Endothelial cell of hepatic sinusoid (primary cell): Measurements from ENCODE around the gene SIL1.
"Not testable (repeated sequence)": the region's sequence is repeated elsewhere in the genome, so short reads cannot be mapped to it uniquely, and the experiment has no call there.

Source experiments
- in situ Hi-C: cut with HindIII; loops from 2 replicates; pipeline ENCODE4 v1.10.0; 2017; ENCODE audit warnings: low sequenced_read_pairs

Gene SIL1

DNA sequence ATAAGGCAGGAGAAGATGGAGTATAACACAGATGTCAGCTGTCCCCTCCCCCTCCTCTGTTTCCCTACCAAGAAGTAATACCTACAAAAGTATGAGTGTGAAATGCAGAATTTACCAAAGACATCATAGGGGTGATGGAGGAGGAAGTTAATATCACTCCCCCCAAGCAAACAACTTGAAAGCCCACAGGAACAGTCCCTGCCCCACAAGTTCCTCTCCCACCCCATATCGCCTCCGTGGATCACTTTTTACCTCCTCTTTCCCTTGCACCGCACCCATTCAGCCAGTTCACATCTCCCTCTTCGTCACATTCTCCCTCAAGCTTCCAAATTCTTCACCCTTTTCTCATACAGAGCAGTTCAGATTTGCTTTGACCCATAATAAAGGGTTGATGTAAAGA, 7.0 kb upstream of the SIL1 start:
- in situ Hi-C loops: no loop called here

DNA sequence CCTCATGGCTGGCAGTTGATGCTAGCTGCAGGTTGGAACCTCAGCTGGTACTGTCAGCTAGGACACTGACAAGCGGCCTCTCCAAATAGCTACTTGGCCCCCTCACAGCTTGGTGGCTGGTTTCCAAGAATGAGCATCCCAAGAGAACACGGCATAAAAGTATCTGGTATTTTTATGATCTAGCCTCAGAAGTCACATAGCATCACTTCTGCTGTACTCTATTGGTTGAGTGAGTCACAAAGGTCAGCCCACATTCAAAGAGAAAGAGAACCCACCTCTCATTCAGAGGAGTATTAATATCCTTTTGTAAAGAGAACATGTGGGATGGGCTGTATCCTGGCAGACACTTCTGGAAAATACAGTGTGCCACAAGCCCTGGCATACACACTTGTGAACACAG, 6.0 kb upstream of the SIL1 start:
- in situ Hi-C loops: no loop called here

DNA sequence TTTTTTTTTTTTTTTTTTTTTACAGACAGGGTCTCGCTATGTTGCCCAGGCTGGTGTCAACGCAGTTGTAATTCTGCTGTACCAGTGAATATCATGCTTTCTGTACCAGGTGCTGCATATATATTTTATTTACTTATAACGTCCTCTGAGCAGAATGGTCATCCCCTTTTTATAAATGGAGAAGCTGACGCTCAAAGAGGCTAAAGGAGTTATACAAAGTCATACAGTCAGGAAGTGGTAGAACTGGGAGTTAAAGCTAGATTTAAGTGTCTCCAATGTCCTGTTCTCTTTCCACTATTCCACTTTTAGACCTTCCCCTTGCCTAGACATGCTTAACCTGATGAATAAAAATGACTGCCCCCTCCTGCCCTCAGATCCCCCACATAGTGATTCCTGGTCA, 1.2 kb upstream of the SIL1 start:
- in situ Hi-C loops: no loop called here

DNA sequence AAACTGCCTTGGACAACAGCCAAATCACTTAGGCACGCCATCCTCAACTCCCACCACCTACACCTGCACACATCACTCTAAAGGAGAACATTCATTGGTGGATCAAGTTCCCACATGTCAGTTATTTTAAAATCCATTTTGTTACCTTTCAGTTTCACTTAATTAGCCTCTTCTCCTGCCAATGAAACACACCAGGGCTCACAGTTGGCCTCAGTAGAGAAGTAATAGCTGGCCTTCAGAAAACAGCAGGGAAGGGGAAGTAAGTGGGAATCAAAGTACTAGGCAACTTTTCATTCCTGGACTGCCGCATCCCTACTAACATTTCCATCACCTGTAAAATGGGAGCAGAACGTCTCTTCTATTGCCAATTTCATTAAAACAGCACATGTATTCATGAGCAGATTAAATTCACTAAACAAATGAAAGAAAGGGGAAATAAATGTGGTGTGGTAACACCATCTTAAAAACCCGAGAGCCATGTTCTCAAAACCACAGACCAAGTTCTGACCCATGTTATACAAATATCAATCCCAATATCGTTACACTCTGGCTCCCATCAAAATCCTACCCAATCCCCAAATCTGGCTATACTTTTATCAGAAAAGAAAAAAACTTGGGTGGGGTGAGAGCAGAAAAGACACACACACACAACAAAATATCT, 1.7 kb downstream of the SIL1 start:
- in situ Hi-C loops: no loop called here

DNA sequence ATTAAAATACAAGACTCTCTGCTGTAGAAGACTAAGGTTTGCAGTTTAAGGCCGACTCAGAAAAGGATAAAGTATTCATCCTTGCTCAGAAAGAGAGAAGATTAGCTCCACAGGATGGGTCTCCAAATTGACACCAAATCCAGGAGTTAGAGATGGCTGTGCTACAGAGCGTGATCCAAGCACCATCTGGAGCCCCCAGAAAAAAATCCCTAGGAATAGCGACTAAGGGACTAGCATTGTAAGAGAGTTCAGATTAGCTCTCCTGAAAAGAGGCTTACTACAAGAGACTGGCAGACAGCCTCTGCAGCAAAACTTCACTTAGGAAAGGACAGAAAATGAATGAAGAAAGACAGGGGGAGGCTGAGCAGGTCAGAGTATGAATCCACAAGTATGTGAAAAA, 3.7 kb downstream of the SIL1 start:
- in situ Hi-C loops: no loop called here

DNA sequence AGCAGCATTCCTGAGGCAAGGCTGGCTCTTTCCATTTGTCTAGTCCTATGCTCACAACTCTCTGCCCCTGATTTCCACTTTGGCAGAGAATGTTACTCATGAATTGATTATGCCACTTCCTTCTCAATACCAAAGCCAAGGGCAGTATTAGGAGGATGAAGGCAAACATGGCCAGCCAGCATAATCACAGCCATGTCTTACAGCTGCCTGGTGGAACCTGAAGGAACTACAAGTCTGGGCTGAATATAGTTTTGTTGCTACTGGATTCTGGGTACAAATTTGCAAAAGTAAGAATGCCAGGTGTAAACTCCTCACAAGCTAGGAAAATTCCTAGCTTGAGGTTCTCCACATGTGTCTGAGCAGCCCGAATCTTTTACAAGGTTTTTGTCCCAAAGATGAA, 4.2 kb downstream of the SIL1 start:
- in situ Hi-C loops: no loop called here

DNA sequence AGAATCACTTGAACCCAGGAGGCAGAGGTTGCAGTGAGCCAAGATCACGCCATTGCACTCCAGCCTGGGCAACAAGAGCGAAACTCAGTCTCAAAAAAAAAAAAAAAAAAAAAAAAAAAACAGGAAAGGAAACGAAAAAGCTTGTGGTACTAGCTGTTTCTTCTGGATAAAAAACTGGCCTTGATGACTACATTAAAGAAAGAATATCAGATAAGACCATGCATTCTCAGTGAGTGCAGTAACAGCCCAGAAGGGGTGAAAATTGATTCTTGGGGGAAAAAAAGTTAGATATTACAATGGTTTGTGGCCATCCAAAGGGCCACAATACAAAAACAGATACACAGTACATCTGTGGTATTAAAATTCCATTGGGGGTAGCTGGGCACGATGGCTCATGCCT, 5.3 kb downstream of the SIL1 start:
- in situ Hi-C loops: not testable (repeated sequence)

DNA sequence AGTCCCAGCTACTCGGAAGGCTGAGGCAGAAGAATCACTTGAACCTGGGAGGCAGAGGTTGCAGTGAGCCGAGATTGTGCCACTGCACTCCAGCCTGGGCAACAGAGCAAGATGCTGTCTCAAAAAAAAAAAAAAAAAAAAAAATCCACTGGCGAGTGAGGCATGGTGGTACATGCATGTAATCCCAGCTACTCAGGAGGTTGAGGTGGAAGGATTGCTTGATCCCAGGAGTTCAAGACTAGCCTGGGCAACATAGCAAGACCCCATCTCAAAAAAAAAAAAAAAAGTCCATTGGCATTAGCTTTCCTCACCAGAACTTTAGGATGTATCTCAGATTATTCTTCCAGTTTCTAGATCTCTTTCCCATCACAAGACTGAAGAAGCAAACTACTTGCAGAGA, 6.2 kb downstream of the SIL1 start:
- in situ Hi-C loops: not testable (repeated sequence)

DNA sequence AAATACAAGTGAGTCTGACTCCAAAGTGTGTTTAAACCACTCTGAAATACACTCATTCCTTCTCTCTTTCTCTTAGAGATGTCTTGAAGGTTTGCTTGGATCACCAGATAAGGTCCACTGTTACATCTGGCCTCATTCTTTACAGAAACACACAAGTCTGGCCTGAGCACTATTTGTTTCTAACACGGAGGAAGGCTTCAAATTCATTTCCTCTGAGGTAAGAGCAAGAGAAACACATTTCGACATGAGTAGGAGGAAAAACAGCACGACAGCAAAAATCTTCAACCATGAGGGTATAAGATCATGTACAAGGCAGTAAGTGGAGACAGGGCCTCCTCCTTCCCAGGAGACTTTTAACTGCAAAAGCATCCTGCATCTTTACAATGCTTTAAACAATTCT, 8.0 kb downstream of the SIL1 start:
- in situ Hi-C loops: no loop called here

DNA sequence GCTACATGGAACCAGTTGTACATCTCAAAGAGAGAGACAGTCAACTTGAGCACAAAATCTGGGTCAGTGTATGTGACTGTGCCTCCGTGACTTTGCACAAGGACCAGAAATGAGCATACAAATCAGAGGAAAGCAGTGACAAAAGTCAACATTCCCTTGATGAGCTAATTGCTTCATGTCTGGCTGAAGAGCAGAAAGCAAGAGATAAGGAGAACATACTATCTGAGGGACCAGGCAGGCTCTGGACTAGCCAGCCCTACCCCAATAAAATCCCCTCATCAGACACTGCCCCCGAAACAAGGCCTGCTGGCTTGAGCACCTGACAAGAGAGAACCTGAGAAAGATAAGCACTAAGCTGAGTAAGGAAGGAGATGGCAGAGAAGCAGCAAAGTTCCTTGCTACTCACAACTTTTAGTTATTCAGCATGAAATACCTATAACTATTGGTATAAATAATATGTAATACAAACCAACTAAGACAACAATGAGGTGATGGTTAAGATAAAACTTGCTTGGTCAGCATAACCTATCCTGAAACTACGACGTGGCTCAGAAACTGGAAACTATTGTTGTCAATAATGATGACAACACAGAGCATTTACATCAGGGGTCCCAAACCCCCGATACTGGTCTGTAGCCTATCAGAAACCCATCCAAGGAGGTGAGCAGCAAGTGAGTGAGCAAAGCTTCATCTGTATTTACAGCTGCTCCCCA, 9.5 kb downstream of the SIL1 start:
- in situ Hi-C loops: no loop called here

DNA sequence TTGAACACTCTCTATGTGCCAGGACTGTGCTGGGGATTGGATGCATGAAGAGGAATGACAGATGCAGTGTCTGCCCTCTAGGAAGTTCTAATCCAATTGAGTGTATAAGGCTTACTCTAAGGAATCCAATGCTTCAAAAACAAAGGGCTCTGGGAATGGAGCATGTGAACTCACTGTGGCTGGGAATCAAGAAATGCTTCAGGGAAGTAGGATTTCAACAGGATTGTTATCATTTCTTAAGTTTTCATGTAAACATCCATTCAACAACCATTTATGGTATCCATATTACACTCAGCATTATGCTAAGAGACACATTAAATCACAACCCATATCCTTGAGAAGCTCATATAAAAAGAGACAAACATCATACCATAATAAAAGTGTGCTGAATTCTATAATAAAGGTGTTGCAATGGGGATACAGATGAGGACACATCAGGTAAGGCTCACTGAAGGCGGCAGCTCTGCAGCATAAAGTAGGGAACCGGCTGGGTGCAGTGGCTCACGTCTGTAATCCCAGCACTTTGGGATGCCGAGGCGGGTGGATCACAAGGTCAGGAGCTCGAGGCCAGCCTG, 11.3 kb downstream of the SIL1 start:
- in situ Hi-C loops: no loop called here

DNA sequence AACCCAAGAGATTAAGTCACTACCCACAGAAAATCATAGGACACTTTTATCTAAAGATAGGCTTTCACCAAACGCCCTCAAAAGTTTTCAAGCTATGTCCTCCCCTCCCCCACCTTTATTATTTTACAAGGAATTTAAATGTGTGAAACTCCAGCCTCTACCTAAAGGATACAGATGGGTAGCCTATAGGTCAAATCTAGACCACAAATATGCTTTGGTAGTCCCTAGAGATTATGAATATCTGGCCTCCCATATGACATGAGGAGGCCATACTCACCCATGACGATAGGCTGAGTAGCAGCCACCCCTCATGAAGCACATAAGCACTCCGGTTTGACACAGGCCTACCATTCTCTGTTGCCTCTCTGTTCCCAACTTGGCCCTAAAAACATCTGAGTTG, 11.9 kb downstream of the SIL1 start:
- in situ Hi-C loops: no loop called here

DNA sequence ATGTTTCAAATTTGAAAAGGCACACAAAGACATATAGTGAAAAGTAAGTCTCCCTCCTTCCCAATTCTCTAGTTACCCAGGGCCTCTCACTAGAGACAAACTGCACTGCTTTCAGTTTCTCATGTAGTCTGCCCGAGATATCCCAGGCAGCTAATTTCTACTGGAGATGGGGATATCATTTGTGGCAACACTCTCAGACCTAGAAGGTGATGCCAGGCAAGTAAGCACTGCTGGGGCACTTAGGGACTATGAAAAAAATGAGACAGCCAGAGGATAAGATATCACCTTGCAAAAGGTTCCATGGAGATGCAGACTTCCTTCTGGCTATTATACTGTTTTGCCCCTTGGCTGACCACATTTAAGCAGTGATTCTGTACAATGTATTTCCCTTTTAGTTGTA, 12.6 kb downstream of the SIL1 start:
- in situ Hi-C loops: no loop called here

DNA sequence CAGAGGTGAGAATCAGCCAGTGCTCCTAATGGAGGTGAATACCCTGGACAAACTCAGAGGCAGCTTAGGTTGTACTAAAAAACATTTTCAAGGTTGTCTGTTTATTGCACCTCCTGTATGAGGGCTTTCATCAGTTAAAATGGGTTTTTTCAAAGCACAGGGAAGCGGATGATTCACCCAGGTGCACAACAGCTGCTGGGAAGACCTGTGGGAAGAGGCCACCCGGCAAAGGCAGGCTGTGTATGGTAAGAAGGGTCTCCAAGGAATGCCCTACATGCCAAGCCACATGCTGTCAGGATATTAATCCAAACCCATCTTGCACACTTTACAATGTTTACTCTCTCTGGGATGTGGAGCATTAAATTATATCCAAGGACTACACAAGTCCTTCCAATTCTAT, 14.7 kb downstream of the SIL1 start:
- in situ Hi-C loops: no loop called here

DNA sequence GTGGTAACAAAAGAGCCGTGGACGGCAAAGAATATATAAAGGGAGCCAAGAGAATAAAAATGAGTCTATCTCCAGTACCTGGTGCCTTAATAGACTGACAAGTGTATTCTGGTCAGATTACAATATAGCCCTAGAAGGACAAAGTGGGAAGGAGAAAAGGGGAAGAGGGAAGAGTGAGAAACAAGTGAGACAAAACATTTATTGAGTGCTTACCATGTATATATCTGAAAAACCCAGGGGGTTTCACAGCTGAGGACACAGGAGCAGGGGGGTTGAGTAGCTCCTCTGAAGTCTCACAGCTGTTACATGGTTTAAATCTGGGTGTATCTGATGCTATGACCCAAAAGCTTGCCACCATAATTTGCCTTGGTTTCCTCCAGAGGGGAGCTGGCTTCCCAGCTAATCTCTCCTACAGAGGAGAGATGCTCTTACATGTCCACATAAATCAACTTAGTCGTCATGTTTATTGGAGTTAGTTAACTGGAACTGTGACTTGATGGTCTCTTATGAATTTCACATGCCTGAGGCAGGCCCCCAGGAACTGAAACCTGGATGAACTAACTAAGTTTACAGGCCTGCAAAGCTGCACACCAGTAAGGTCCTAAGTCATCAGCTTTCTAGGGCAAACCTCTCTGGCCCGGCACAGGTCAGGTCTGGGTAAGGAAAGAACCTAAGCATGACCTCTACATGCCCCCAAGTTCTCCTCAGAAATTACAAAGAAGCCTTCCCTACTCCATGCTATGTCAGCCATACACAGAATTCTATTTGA, 15.5 kb downstream of the SIL1 start:
- in situ Hi-C loops: no loop called here

DNA sequence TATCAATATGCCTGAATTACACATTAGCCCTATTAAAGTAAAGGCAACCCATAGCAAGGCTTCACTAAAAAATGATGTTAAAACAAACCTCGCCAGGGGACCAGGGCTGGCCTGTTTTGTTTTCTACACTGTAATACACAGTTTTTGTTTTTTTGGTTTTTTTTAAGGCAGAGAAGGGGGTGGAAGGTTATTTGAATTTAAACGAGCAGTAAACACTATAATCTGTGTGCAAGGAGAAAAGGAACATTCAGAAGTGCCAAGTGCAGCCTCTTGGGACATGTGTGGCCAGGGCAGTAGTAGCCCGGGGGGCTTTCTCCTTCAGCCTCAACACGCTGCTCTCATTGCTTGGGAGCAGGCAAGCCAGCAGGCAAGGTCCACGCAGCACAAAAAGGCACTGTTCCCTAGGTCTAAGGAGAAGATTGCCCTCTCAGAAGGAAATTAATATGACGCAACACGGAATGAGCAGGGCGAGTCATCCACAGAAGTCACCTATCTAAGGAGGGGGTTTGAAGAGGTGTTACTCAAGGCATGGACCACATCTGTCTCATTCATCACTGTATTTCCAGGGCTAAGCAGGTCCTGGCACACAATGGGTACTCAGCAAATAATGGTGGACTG, 16.2 kb downstream of the SIL1 start:
- in situ Hi-C loops: no loop called here

DNA sequence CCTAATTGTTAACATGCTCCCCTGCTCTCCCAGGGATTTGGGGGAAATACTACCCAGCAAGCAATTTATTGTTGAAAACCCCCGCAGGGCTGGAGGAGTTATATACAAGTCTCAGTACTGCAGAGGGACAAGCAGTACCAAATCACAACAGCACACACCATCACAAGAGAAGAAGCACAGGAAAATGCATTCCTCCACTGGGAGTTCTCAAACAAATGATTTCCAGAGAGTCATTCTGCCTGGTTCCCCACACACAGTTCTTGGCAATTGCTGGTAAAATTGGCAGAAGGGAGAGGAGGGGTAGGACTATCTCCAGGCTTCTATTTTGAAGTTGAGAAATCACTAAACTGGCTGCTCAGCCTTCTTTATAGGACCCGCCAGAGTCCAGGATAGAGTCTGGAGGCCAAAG, 16.8 kb downstream of the SIL1 start:
- in situ Hi-C loops: no loop called here

DNA sequence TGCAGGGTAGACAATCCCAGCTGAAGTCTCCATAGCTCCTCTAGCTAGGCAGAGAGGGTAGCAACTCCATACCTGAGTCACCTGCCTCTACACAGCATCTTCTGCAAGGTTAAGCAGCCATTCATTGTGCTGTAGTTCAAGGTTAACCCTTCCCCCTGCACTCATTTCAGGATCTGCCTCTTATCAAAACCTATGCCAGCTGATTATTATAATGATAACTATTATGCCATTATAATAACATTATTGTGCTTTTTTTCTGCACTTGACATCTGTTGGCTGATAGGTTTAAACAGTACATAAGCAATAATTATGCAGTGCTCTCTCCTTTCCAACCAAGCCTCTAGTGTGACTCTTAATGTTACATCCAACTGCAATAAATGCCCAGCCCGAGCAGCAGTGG, 17.3 kb downstream of the SIL1 start:
- in situ Hi-C loops: no loop called here

DNA sequence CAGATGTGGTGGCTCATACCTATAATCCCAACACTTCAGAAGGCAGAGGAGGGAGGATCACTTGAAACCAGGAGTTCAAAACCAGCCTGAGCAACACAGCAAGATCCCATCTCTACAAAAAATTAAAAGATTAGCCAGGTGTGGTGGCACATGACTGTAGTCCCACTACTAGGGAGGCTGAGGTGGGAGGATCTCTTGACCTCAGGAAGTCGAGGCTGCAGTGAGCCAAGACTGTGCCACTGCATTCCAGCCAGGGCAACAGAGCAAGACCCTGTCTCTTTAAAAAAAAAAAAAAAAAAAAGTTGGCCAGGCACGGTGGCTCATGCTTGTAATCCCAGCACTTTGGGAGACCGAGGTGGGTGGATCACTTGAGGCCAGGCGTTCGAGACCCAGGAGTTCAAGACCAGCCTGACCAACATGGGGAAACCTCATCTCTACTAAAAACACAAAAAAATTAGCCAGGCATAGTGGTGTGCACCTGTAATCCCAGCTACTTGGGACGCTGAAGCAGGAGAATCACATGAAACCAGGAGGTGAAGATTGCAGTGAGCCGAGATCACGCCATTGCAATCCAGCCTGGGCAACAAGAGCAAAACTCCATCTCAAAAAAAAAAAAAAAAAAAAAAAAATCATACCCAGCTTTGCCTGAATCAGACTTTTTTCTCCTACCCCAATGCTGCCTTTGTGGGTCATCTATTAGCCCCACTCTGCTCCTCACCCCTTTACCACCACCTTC, 18.2 kb downstream of the SIL1 start:
- in situ Hi-C loops: not testable (repeated sequence)

DNA sequence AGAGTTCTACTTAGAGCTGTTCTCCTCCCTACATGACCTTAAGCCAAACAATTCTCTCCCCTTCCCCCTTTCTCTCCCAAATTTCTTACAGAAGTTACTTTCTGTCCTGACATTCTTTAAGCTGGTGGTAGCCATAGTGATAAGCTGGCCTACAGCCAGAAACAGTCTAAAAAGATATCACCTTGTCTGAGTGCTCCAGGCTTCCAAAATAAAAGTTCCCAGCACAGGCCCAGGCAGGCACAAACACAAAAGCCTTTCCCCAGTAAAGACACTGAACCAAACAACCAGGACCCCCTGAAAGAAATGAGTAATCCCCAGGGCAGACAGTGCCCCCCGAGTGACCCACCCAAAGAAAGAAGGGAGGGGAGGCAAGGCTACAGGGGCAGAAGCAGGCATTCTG, 19.2 kb downstream of the SIL1 start:
- in situ Hi-C loops: no loop called here

DNA sequence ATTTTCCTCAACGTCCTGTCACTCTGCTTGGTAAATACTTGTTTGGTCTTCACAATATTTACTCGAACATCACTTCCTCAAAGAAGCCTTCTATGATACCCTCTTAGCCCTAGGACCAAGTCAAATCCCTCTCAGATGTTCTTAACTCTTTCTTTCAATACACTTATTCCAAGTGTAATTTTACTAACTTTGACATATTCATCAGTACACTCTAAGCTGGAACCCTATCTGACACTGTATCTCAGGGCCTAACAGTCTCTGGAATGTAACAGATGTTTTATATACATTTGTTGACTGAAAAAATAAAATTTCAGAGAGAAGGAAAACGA, 19.6 kb downstream of the SIL1 start:
- in situ Hi-C loops: no loop called here
